ENCODE measurements around the gene RNF121. TPM values are rescaled to one million over a fixed set of nuclear protein-coding genes. Genes with fewer than 3 reads are reported as not detected.

The RNF121 gene
- total and polyA plus RNA-seq, 2 donors (not counting 1 experiment from before 2014, with no cell fraction given): 29.6 to 48.6 TPM

- no peak for TF ChIP-seq EZH2 (IDR thresholded peaks at IDR 0.05; ENCODE audit: low read length, missing control alignments)
- TF ChIP-seq, protein P1, sequence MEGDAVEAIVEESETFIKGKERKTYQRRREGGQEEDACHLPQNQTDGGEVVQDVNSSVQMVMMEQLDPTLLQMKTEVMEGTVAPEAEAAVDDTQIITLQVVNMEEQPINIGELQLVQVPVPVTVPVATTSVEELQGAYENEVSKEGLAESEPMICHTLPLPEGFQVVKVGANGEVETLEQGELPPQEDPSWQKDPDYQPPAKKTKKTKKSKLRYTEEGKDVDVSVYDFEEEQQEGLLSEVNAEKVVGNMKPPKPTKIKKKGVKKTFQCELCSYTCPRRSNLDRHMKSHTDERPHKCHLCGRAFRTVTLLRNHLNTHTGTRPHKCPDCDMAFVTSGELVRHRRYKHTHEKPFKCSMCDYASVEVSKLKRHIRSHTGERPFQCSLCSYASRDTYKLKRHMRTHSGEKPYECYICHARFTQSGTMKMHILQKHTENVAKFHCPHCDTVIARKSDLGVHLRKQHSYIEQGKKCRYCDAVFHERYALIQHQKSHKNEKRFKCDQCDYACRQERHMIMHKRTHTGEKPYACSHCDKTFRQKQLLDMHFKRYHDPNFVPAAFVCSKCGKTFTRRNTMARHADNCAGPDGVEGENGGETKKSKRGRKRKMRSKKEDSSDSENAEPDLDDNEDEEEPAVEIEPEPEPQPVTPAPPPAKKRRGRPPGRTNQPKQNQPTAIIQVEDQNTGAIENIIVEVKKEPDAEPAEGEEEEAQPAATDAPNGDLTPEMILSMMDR (conservative IDR thresholded peaks at IDR 0.05 in 1 of 2, IDR thresholded peaks at IDR 0.05 in 1 of 2; ENCODE audit: low read depth in 1 of 2, low read length in 2 of 2): no peak
- peaks cover 11% of the 10 kb centered on the region for H3K4me1 ChIP-seq (ENCODE audit: control insufficient read depth, extremely low read depth, insufficient read depth, low read length)
- no peak overlapping the region for H3K9ac ChIP-seq (ENCODE audit: insufficient read depth, low read length)
- peaks cover 17% of the 10 kb centered on the region for H3K79me2 ChIP-seq (ENCODE audit: control insufficient read depth, insufficient read depth, low read length)
- peaks cover 64% of the 10 kb centered on the region for H3K36me3 ChIP-seq (ENCODE audit: control insufficient read depth, insufficient read depth, low read length)
- no peak overlapping the region for H2AFZ ChIP-seq (ENCODE audit: low read length)
- H4K20me1 ChIP-seq (ENCODE audit: control insufficient read depth, extremely low read depth, insufficient read depth, low read length): no peaks in the 10 kb centered on the region
- DNase-seq (ENCODE audit: low read depth in 2 of 2): no peak
- H3K27ac ChIP-seq (ENCODE audit: insufficient read depth, low read length): no peak overlapping the region
- no peak overlapping the region for H3K4me2 ChIP-seq (ENCODE audit: extremely low read depth, insufficient read depth, low read length)
- no peaks in the 10 kb centered on the region for H3K9me3 ChIP-seq (ENCODE audit: control insufficient read depth, insufficient read depth, low read depth, low read length)
- H3K27me3 ChIP-seq (ENCODE audit: control insufficient read depth, insufficient read depth, low read length): no peaks in the 10 kb centered on the region
- H3K4me3 ChIP-seq (replicated peaks in 1 of 4; ENCODE audit: control extremely low read depth in 1 of 4, insufficient read depth in 1 of 4, low read depth in 3 of 4, low read length in 4 of 4): no peak overlapping the region
Measured at GRCh38 chr11:72008728-72009127, 79.9 kb downstream of the RNF121 start.

DNA sequence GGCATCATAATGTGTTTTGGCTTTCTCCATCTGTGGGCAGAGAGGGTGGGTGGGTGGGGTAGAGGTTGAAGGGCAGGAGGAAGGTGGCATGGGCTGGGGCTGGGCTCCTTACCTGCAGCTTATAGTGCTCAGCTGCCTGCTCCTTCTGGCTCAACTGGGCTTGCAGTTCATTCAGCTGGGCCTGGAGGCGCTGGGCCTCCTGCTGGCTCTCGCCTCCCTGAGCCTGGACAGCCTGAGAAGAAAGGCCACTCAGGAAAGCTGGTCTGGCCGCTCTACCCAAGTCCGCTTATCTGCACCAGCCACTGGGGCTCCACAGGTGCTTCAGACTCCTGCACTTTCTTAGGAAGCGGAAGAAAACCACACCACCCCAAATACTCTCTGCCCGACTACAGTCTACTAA, 80.3 kb downstream of the RNF121 start:
- H3K9ac ChIP-seq (ENCODE audit: insufficient read depth, low read length): no peak overlapping the region
- H3K27ac ChIP-seq (ENCODE audit: insufficient read depth, low read length): no peak overlapping the region
- H3K79me2 ChIP-seq (ENCODE audit: control insufficient read depth, insufficient read depth, low read length): peaks cover 17% of the 10 kb centered on the region
- no peaks in the 10 kb centered on the region for H4K20me1 ChIP-seq (ENCODE audit: control insufficient read depth, extremely low read depth, insufficient read depth, low read length)
- H3K4me1 ChIP-seq (ENCODE audit: control insufficient read depth, extremely low read depth, insufficient read depth, low read length): peaks cover 15% of the 10 kb centered on the region
- no peak overlapping the region for H3K4me2 ChIP-seq (ENCODE audit: extremely low read depth, insufficient read depth, low read length)
- peaks cover 65% of the 10 kb centered on the region for H3K36me3 ChIP-seq (ENCODE audit: control insufficient read depth, insufficient read depth, low read length)
- H3K9me3 ChIP-seq (ENCODE audit: control insufficient read depth, insufficient read depth, low read depth, low read length): no peaks in the 10 kb centered on the region
- TF ChIP-seq, protein P1 (conservative IDR thresholded peaks at IDR 0.05 in 1 of 2, IDR thresholded peaks at IDR 0.05 in 1 of 2; ENCODE audit: low read depth in 1 of 2, low read length in 2 of 2): no peak
- H3K27me3 ChIP-seq (ENCODE audit: control insufficient read depth, insufficient read depth, low read length): no peaks in the 10 kb centered on the region
- no peak overlapping the region for H3K4me3 ChIP-seq (replicated peaks in 1 of 4; ENCODE audit: control extremely low read depth in 1 of 4, insufficient read depth in 1 of 4, low read depth in 3 of 4, low read length in 4 of 4)
- DNase-seq (ENCODE audit: low read depth in 2 of 2): no peak
- no peak overlapping the region for H2AFZ ChIP-seq (ENCODE audit: low read length)

GRCh38 chr11:72010529-72011233, 81.8 kb downstream of the RNF121 start:
- no peak for TF ChIP-seq EZH2 (IDR thresholded peaks at IDR 0.05; ENCODE audit: low read length, missing control alignments)
- Histone ChIP-seq H3K36me3 (ENCODE audit: control insufficient read depth, insufficient read depth, low read length) (peaks cover 67% of the 10 kb centered on the region), H3K4me3 (replicated peaks in 1 of 4; ENCODE audit: control extremely low read depth in 1 of 4, insufficient read depth in 1 of 4, low read depth in 3 of 4, low read length in 4 of 4) (no peak overlapping the region), H2AFZ (ENCODE audit: low read length) (no peak overlapping the region), H3K79me2 (ENCODE audit: control insufficient read depth, insufficient read depth, low read length) (peaks cover 17% of the 10 kb centered on the region), H3K9ac (ENCODE audit: insufficient read depth, low read length) (no peak overlapping the region), H3K4me1 (ENCODE audit: control insufficient read depth, extremely low read depth, insufficient read depth, low read length) (peaks cover 23% of the 10 kb centered on the region), H3K27ac (ENCODE audit: insufficient read depth, low read length) (no peak overlapping the region), H3K27me3 (ENCODE audit: control insufficient read depth, insufficient read depth, low read length) (no peaks in the 10 kb centered on the region), H4K20me1 (ENCODE audit: control insufficient read depth, extremely low read depth, insufficient read depth, low read length) (no peaks in the 10 kb centered on the region), H3K4me2 (ENCODE audit: extremely low read depth, insufficient read depth, low read length) (no peak overlapping the region), H3K9me3 (ENCODE audit: control insufficient read depth, insufficient read depth, low read depth, low read length) (no peaks in the 10 kb centered on the region)
- no peak for DNase-seq (ENCODE audit: low read depth in 2 of 2)

Data from fibroblast of lung (primary cell).